ENCODE measurements around the gene KSR2. TPM values are rescaled to one million over a fixed set of nuclear protein-coding genes. Genes with fewer than 3 reads are reported as not detected.
A peak's percentile ranks its signal among the peaks of the same experiment; 100 is the strongest.

Gene KSR2
- total RNA-seq, 1 experiment from 2014 or later, result 0.02 TPM

- no peaks in the 10 kb centered on the region for H3K9me3 Mint-ChIP-seq (ENCODE audit: unreplicated experiment)
- no TSS peak for BruUV-seq (replicated peaks)
- H3K27ac Mint-ChIP-seq (ENCODE audit: low read depth, unreplicated experiment), result no peak overlapping the region
- no peak for TF ChIP-seq CTCF (IDR thresholded peaks at IDR 0.05; ENCODE audit: unreplicated experiment)
- intact Hi-C loops (cut with micrococcal nuclease), result loop anchor here (1.0 to 2.0 kb wide), 2 partner anchors 45 to 141 kb away; partner anchors contain the start of gene WSB2
- H3K4me1 Mint-ChIP-seq (ENCODE audit: insufficient read depth, unreplicated experiment), result peaks cover 6% of the 10 kb centered on the region
- POLR2A ChIA-PET, result interaction anchor here (0.8 to 1.7 kb wide), 4 partner anchors 11 to 86 kb away, joined by 3 to 8 read pairs (median 4); partner anchors contain the start of gene WSB2
- peaks cover 13% of the 10 kb centered on the region for H3K36me3 Mint-ChIP-seq (ENCODE audit: insufficient read depth, unreplicated experiment)
- DNase-seq (ENCODE audit: unreplicated experiment), result no peak
- H3K27me3 Mint-ChIP-seq (ENCODE audit: insufficient read depth, unreplicated experiment), result no peaks in the 10 kb centered on the region
- CTCF ChIA-PET, result interaction anchor here (0.6 to 1.2 kb wide), 3 partner anchors 94 to 360 kb away, joined by 3 read pairs; partner anchors contain the start of gene SUDS3
- peak overlapping the region; percentile 87 for H3K4me3 Mint-ChIP-seq (ENCODE audit: unreplicated experiment)
Observed at GRCh38 chr12:118015944-118016343, 47.2 kb upstream of the KSR2 start.

GRCh38 chr12:118015306-118015705, 46.5 kb upstream of the KSR2 start:
- Mint-ChIP-seq H3K9me3 (ENCODE audit: unreplicated experiment) (no peaks in the 10 kb centered on the region), H3K4me1 (ENCODE audit: insufficient read depth, unreplicated experiment) (peaks cover 6% of the 10 kb centered on the region), H3K36me3 (ENCODE audit: insufficient read depth, unreplicated experiment) (peaks cover 13% of the 10 kb centered on the region), H3K4me3 (ENCODE audit: unreplicated experiment) (no peak overlapping the region), H3K27me3 (ENCODE audit: insufficient read depth, unreplicated experiment) (no peaks in the 10 kb centered on the region), H3K27ac (ENCODE audit: low read depth, unreplicated experiment) (no peak overlapping the region)
- DNase-seq (ENCODE audit: unreplicated experiment), result no peak
- intact Hi-C loops (cut with micrococcal nuclease), result no loop called here
- CTCF ChIA-PET, result no interaction called here
- POLR2A ChIA-PET, result no interaction called here
- BruUV-seq (replicated peaks), result no TSS peak
- TF ChIP-seq CTCF (IDR thresholded peaks at IDR 0.05; ENCODE audit: unreplicated experiment), result no peak

- Mint-ChIP-seq H3K4me3 (ENCODE audit: unreplicated experiment) (no peak overlapping the region), H3K27ac (ENCODE audit: low read depth, unreplicated experiment) (no peak overlapping the region), H3K36me3 (ENCODE audit: insufficient read depth, unreplicated experiment) (peaks cover 6% of the 10 kb centered on the region), H3K4me1 (ENCODE audit: insufficient read depth, unreplicated experiment) (peaks cover 6% of the 10 kb centered on the region), H3K27me3 (ENCODE audit: insufficient read depth, unreplicated experiment) (no peaks in the 10 kb centered on the region), H3K9me3 (ENCODE audit: unreplicated experiment) (no peaks in the 10 kb centered on the region)
- intact Hi-C loops (cut with micrococcal nuclease), result no loop called here
- ChIA-PET CTCF (interaction anchor here (0.7 kb wide), 1 partner anchor 43 kb away, joined by 3 read pairs; no protein-coding TSS in a partner anchor), POLR2A (no interaction called here)
- TF ChIP-seq CTCF (IDR thresholded peaks at IDR 0.05; ENCODE audit: unreplicated experiment), result no peak
- DNase-seq (ENCODE audit: unreplicated experiment), result no peak
- no TSS peak for BruUV-seq (replicated peaks)
Observed at GRCh38 chr12:118013283-118013682, 44.5 kb upstream of the KSR2 start.

- CTCF ChIA-PET, result interaction anchor here (0.6 to 0.9 kb wide), 2 partner anchors 23 to 1062 kb away, joined by 3 read pairs; no protein-coding TSS in a partner anchor
- intact Hi-C loops (cut with micrococcal nuclease), result no loop called here
- H3K27me3 Mint-ChIP-seq (ENCODE audit: insufficient read depth, unreplicated experiment), result no peaks in the 10 kb centered on the region
- no peak for DNase-seq (ENCODE audit: unreplicated experiment)
- BruUV-seq (replicated peaks), result no TSS peak
- peaks cover 6% of the 10 kb centered on the region for H3K36me3 Mint-ChIP-seq (ENCODE audit: insufficient read depth, unreplicated experiment)
- POLR2A ChIA-PET, result no interaction called here
- no peak overlapping the region for H3K27ac Mint-ChIP-seq (ENCODE audit: low read depth, unreplicated experiment)
- H3K9me3 Mint-ChIP-seq (ENCODE audit: unreplicated experiment), result no peaks in the 10 kb centered on the region
- no peak for TF ChIP-seq CTCF (IDR thresholded peaks at IDR 0.05; ENCODE audit: unreplicated experiment)
- H3K4me1 Mint-ChIP-seq (ENCODE audit: insufficient read depth, unreplicated experiment), result no peaks in the 10 kb centered on the region
- H3K4me3 Mint-ChIP-seq (ENCODE audit: unreplicated experiment), result no peak overlapping the region
Observed at GRCh38 chr12:118011961-118012360, 43.2 kb upstream of the KSR2 start.

All from MCF 10A (cell line).